CD1c-positive myeloid dendritic cell (primary cell): Measurements from ENCODE around the gene MAD1L1.
"Not testable (repeated sequence)": the region's sequence is repeated elsewhere in the genome, so short reads cannot be mapped to it uniquely, and the experiment has no call there.

ENCODE experiments used
- DNase-seq: peaks from one replicate; pipeline ENCODE4 v3.0.0-alpha.2; 2016; ENCODE audit errors: extremely low spot score

MAD1L1 gene

DNA sequence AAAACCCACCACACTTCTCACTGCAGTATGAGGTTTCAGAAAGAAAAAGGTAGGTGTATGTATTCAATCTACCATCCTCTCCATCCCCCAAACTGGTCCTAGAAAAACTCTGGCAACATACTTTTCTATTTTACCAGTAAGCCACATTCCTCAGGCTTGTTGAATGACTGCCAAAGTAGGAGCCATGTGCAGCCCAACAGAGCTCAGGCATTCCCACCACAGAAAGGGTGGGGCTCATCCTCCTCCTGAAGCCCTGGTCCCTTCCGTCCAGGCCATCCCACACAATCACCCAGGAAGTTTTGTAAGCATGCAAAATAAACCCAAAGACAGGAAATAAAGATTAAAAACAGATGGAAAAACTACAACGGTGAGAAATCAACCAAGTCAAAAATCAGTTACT is 57.2 kb downstream of the MAD1L1 start:
- DNase-seq: no peak

DNA sequence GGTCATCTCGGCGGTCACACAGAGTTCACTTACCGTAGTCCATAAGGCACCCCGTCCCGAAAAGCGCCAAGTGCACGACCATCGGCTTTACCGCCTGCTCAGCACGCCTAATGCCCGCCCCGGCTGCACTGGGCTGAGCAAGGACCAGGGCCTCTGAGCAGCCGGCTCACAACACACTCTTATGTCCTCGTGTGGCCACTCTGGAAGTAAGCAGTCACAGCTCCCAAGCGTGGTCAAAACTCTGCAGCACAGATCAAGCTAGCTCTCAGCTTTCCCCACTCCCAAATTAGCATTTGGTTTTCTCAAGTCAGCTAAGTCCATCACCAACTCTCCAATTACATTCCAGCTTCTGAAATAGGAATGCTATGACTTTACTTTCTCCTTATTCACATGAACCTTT is 57.7 kb downstream of the MAD1L1 start:
- no peak for DNase-seq

DNA sequence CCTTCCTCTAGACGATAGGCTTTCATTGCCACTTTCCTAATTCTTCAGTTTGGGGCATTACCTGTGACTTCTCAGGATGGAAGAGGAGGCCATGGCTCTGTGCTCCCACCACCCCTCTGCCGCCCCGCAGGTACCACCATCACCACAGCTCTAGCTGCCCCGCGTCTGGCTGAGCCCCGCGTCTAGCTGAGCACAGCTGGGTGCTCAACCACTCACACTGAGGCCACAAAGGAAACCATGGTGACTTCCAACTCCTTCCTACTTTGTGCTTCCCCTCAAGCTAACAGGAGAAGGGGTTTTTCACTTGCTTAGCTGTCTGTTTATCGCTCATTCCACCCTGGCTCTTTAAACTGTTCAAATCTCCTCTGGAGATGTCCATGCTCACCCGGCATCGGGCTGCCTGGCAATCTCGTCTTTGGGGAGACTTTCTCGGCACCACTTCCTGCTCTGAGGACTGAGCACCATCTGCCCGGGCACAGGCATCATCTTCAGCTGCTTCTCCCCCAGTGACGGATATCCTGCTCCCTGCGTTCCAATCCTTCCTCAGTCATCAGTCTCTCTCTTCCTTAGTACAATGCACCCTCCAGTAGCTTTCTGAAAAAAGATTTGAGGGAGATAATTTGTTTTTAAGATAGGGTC is 59.4 kb downstream of the MAD1L1 start:
- no peak for DNase-seq

DNA sequence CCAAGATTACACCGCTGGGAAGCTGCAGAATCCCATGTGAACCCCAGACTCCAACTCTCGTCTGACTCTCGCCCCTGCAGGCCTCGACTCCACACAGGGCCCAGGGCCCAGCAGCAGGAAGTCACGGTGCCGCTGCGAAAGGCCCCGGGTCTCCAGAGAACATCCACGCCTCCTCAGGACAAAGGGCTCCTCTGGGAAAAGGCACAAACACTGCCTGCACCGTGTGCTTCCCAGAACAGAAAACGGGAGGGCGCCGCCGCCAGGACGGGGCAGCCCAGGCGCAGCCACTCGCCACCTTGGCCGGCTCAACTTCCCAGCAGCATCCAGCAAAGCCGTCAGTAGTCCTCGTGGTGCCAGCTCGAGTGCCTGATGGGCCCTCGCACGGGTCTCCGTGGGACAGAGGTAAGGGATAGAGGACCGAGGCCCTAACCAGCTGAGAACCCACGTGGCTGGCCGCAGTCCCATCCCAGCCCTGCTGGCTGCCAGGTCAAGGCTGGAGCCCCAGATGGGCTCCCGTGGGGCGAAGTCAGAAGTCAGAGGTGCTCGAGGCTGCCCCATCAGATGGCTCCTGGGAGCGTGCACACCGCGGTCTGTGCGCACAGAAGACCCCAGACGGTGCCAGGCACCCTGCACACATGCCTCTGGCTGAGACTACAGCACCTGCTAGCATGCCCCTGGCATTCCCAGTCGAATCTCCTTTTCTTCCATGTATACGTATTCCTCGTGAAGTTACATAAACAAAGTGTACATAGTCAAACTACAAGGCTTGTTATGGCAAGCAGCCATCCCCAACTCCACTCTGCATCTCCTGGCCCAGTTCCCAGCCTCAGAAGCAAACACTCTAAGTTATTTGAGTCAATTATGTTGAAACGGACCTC is 60.2 kb downstream of the MAD1L1 start:
- DNase-seq: no peak

DNA sequence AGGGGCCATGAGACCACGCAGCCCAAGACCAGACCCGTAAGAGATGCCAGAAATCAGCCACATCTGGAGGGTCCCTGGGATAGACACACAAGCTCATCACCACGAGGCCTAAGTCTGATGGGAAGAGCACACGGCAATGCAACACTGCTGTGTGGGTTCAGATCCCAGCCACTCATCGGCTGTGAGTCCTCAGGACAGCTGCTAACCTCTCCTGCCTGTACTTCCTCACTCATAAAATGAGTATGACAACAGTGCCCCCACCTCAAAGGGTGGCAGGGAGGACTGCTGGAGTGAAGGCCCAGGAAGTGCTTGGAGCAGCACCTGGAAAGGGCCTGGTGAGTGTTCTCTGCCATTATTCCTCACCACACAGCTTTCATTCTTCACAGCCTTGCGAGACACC is 60.9 kb downstream of the MAD1L1 start:
- no peak for DNase-seq

DNA sequence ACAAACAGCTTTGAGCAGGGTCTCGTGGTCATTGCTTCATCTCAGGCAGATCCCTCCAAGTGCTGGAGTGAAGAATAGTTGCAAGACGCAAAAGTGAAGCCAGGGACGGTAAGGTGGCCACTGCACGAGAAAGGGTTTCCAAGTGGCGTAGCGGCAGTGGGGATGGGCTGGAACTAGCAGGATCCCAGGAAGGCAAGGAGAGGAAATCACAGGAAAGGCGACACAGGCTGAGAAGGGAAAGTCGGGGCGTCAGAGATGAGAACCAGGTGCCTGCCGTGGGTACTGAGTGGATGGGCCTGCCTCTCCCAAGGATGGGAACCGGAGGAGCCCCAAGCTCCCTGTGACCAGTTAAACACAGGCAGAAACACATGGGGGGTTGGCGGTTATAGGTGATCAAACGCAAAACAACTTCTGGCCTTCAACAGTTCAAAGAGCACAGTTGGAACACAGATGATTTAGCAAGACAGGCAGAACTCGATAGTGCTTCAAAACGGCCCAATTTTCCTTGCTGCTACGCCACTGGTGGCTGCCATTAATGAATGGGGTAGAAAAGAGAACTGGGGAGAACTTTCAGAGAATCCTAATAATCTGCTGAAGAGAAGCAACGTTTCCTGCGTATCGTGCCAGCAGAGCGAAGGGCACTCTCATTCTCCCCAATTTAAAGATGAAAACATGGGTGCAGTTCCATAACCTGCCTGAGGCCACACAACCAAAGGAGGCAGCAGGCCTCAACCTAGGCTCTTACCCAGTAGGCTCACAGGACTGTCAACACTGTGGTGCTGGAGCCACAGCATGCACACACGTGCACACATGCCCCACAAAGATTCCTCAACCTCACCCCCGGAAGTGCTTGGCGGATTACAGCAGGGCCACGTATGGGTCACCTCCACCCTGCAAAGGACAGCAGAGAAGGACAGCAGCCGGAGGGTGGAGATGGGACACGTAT is 61.9 kb downstream of the MAD1L1 start:
- no peak for DNase-seq

DNA sequence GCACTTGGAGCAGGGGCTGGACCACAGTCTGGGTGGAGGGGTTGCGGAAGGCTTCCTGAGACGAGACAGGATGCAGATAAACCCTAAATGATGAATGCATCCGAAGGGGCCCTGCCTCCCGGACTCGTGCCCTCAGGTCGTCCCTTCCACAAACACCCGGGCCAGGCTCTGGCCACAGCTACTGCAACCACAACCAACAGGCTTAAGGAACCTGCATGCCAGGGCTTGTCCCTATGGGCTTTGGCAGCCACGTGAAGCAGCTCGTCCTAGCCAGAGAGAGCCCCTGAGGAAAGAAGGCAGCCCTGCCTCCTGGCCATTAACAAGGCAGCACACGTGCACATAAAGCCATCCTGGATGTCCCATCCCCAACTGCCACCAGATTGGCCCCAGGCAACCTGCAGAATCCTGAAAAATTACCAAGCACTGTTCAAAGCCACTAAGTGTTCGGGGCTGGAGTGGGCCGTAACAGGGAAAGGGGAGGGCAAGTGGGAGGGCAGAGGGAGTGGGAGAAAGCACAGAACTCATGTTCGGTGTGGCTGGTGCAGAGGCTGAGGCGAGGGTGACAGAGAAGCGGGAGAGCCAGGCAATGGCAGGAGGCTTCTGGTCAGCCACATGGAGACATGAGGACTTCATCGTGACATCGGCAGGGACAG is 62.7 kb downstream of the MAD1L1 start:
- DNase-seq: no peak

DNA sequence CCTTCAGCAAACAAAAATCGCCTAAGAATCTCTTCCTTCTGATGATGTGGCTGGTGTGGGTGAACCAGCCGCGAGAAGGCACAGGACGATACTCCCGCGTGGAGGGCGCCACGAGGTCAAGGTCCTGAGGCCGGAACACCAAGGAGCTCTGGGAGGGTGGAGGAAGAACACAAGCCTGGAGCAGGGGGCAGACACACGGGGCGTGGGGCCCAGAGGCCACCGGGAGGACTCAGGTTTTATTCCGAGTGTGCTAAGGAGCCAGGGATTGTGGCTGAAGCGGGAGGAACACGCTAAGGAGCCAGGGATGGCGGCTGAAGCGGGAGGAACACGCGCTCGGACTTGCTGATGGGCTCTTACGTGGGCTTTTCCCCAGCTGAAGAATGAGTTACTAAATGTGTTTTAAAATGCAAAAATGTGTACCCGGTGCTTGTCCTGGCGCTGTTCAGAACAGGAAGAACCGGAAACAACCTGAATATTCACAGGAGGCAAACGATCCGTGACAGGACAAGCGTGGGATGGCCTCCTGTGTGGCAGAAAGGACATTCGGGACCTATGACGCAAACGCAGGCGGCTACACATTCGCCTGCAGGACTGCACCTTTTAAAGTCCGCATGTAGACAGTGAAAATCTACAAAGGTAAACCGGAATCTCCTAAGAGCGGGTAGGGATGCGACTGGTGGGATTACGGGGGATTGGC is 64.0 kb downstream of the MAD1L1 start:
- no peak for DNase-seq

DNA sequence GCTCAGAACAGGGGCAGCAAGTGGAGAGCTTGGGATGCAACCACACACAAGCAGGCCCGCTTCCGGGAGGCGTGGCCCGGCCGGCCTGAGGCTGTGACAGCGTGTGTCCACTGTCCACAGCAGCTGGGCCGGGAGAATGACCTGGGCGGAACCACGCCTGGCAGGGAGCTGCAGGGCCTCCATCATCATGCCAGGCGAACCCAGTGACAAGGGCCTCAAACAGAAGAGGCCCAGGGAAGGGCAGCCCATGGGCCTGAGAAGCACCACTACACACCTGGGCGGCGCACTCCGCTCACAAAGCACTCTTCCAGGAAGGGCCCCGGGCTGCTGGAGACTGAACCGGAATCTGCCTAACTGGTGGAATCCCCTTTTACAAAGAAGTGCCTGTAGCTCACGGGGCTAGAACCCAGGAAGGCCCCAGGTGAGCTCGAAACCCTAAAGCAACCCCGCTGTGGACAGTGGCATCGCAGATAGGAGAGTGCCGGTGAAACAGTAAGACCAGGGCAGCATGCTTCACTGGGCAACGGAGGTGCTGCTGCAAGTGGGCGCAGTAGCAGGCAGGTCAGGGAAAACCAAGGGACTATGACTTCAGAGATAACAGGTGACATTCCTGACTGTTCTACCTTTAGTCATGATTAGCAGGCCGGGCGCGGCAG is 66.0 kb downstream of the MAD1L1 start:
- no peak for DNase-seq

DNA sequence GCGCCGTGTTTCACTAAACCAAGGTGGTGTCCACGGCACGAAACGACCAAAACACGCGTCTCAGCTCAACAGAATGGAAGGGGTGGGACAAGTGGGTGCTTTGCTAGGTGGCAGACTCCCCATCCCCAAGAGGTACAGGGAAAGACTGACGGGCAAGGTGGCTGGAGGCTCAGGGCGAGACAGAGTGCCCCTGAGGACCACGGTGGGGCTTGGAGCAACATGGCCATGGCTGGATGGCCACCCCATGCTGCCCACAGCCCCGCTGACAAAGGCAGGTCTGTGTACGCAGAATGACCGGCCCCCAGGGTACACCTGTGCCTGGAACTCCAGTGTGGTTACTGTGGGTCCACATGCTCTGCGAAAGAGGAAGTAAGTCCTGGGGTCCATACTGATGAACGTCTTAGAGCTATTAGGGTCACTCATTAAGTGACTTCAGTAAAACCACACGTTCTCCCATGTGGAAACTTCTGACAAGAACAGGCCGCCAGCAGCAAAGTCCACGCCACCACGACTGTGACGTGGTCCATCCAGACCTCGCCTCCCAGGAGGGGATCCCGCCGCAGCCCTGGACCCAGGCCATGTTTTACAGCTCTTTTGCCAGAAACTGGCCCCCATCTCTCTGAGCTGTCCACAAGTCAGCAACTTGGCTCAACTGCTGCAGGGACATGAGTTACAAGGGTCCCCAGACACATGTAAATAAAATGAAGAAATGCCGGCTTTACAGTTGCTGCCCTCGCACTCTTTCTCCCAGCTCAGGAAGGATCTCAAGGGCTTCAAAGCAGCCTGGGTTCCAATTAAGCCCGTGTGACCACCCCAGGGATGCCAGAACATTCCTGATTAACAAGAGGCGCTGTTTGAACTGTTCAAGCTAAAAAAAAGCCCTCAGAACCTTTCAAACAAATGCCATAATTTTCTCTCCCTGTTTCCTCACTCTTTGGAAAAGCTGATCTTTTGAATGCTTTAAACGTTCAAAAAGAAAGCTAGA is 66.8 kb downstream of the MAD1L1 start:
- DNase-seq: no peak

DNA sequence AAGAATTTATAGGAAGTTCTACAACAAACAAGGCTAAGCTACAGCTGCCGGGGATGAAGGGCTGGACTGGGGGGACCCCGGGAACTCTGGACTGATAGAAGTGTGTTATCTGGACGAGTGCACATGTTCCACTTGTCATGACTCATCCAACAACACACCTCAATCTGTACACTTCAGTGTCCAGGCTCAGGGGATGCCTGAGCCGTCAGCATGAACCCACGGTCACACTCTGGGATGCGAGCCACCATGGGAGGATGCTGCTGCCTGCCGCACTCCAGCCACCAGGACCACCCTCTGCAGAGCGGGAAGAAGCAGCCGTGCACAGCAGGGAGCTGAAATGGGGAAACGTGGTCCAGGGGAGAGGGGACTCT is 67.5 kb downstream of the MAD1L1 start:
- no peak for DNase-seq

DNA sequence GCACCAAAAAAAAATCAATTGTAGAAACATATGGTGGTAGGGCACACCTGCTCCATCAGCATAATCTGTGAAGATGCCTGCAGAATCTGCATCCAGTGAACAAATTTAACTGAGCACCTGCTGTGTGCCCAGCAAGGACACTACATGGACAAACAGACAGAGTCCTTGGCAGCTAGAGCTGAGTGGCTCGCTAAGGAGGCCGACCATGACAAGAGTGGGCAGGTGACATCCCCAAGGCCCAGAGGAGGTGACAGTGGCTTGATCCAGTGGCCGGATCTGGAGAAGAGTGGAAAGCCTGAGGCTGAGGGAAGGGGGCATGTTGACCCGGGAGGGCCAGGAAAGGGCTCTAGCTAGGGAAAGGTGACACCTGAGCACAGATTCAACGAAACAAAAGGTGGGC is 68.1 kb downstream of the MAD1L1 start:
- no peak for DNase-seq

DNA sequence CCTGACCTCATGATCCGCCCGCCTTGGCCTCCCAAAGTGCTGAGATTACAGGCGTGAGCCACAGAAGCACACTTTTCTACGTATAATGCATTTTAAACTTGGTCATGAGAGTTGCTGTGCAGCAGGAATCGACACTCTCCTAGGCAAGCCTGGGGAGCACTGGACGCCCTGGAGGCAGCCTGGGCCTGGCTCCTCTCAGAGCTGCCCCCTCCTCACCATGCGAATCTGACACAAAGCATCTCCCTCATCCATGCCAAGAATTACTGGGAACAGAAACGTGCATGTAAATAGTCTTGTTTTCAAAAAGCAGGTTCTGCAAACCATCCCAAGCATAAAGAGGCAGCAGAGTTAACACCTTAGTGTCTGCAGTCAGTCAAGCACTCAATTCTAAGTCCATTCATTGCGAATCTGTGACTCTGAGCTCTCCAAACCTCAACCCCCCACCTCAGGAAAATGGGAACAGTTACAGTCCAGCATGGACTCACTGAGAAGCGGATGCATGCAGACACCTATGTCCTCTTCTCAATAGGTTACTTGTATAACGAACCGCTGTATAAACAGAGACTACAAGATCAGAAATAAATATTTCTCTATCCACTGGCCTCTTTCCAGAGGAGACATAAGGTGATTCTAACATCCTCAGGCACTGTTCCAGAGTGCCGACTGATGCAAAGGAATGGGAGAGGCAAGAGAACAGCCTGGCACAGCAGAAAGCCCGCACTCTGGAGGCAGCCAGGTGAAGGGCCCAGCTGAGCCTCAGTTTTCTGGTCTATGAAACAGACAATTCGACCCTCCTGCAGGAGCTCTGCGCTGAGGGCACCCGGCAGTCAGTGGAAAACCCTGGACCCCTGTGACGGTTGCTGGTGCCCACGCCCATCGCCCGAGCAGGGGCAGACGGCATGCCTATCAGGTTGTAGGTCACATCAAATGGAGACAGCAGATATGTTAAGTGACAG is 68.9 kb downstream of the MAD1L1 start:
- DNase-seq: no peak

DNA sequence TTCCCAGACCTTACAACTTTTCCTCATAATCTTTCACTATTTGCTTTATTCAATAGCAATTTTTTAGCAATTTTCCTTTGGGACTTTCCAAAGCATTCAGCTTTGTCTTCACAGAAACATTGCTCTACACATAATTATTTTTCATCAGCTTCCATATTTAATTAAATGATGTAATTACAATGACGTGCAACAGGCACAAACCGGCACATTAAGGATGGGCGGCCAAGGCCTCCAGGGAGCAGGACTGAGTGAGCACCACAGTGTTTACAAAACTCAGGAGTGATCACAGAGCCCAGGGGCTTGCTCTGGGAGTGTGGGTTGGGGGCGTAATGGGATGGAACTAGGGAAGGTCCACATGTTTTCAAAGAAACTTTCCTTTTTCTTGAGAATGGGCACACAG is 69.8 kb downstream of the MAD1L1 start:
- DNase-seq: no peak

DNA sequence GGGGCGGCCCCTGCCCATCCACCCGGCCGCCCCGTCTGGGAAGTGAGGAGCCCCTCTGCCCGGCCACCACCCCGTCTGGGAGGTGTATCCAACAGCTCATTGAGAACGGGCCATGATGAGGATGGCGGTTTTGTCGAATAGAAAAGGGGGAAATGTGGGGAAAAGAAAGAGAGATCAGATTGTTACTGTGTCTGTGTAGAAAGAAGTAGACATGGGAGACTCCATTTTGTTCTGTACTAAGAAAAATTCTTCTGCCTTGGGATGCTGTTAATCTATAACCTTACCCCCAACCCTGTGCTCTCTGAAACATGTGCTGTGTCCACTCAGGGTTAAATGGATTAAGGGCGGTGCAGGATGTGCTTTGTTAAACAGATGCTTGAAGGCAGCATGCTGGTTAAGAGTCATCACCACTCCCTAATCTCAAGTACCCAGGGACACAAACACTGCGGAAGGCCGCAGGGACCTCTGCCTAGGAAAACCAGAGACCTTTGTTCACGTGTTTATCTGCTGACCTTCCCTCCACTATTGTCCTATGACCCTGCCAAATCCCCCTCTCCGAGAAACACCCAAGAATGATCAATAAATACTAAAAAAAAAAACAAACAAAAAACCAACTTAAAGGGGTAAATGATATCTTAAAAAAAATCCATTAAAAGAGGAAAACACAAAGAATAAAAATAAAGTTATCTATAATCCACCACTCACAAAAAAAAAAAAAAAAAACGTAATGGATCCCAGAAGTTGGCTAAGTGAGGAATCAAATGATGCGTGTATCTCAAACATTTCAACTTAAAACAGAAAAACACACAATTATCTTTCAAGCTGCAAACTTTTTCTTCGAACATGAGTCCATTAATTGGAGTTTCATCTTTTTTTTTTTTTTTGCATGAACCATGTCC is 70.5 kb downstream of the MAD1L1 start:
- DNase-seq: not testable (repeated sequence)

DNA sequence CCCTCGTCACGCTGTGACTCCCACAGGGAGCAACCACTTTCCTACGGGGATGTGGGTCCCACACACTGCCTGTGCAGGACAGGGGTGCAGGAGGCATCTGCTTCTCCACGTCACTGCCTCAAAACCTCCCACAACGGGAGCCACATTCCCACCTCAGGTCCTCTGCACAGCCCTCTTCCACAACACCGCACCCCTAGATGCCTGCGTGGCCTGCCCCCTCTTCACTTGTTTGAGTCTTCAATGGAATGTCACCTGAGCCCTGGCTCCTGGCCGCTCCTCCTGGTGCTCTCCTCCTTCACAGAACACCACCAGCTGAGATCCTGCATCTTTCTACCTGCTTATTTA is 73.6 kb downstream of the MAD1L1 start:
- no peak for DNase-seq
